Left cardiac atrium (tissue), 4 donors: Measurements from ENCODE around the gene ZNF621. TPM values are rescaled to one million over a fixed set of nuclear protein-coding genes. Genes with fewer than 3 reads are reported as not detected.
"Not testable (repeated sequence)": the region's sequence is repeated elsewhere in the genome, so short reads cannot be mapped to it uniquely, and the experiment has no call there.

Experiments used
- ATAC-seq, 2 donors: fragments of 200-7000 bp; cut with Tn5 transposase; one replicate each; pipeline ENCODE4 v1.9.1; 2020; ENCODE audit warnings: mild to moderate bottlenecking in 2 of 2, moderate library complexity in 2 of 2
- DNase-seq: peaks from one replicate; pipeline ENCODE4 v3.0.0-alpha.2; 2020
- intact Hi-C, 2 donors: fragments of 100-400 bp; cut with DNase I; formaldehyde crosslinking; loops; one replicate each; pipeline versions ENCODE4 v1.14.1 to v1.15.1; 2022 to 2023
- total RNA-seq, 2 donors: library from RNA; stranded (reverse); fragmentation: NEBNext Ultra II Directional; extraction: Animal tissue kit (Norgen Biotek cat#: 25700); gene quantifications; one replicate each; pipeline ENCODE4 v1.2.1, GENCODE V29; 2021
- donor health status: DM: no; HTN: yes; CAD: no.
- donor health status: DM: no; HTN: yes; CAD: no; lungs with severe emphysema.
- donor health status: DM: yes; HTN: yes; CAD: no.
- donor health status: Dilated cardiomyopathy.

Gene ZNF621
- total RNA-seq, 2 donors from 2014 or later, result 10.7 to 12.4 TPM

DNA sequence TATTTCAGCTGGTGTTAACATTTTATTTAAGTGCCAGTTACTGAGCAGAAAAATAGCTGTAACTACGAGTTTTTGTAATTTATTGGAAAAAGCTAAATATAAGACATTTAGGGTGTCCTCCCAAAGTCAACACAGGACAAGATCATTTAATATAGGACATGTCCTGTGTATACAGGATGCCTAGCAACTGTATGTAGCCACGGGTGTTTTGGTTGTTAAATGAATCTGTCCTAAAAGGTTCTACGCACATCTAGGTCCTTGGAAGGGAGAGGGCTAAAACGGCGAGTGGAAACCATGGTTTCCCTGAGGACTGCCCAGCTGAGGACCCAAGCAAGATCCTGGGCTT is 565 bp upstream of the ZNF621 start:
- DNase-seq (no peak), ATAC-seq (peak in 1 of 2 donors; percentile 24)
- intact Hi-C loops, result loop anchor here in 1 of 2 donors (5.0 kb wide), 1 partner anchor 67 kb away; the partner anchor contains the start of gene RPL14

DNA sequence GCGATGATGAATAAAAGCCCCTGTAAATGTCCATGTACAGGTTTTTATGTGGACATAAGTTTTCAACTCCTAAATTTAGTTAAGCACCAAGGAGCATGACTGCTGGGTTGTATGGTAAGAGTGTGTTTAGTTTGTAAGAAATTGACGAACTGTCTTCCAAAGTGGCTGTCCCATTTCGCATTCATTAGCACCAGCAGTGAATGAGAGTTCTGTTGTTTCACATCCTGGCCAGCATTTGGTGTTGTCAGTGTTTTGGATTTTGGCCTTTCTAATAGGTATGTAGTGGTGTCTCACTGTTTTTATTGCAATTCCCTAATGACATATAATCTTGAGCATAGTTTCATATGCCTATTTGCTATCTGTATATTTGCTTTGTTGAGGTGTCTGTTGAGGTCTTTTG is 3.7 kb downstream of the ZNF621 start:
- ATAC-seq, result no peak
- intact Hi-C loops, result no loop called here
- no peak for DNase-seq

DNA sequence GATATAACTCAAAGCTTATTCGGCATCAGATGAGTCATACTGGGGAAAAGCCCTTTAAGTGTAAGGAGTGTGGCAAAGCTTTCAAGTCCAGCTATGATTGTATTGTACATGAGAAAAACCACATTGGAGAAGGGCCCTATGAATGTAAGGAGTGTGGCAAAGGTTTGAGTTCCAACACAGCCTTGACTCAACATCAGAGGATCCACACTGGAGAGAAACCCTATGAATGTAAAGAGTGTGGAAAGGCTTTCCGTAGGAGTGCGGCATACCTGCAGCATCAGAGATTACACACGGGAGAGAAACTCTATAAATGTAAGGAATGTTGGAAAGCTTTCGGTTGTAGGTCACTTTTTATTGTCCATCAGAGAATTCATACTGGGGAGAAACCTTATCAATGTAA is 7.5 kb downstream of the ZNF621 start:
- DNase-seq, result no peak
- ATAC-seq, result no peak
- intact Hi-C loops, result no loop called here

DNA sequence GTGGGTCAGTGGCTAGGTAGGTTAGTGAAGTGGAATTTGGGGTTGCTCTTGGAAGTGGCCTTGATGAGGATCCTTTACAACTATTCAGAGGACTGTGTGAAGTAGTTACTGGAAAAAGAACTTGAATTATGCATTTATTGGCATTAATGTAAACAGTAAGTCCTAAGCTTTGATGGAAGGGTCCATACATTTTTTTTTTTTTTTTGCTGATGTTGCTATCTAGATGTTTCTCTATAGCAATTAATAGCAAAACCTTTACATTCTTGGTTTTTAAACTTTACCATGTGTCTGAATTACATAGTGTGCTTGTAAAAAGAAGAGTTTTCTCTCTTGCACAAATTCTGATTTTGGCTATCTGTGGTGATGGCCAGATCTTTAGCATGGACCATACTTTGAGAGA is 9.5 kb downstream of the ZNF621 start:
- ATAC-seq, result no peak
- intact Hi-C loops, result no loop called here
- no peak for DNase-seq

DNA sequence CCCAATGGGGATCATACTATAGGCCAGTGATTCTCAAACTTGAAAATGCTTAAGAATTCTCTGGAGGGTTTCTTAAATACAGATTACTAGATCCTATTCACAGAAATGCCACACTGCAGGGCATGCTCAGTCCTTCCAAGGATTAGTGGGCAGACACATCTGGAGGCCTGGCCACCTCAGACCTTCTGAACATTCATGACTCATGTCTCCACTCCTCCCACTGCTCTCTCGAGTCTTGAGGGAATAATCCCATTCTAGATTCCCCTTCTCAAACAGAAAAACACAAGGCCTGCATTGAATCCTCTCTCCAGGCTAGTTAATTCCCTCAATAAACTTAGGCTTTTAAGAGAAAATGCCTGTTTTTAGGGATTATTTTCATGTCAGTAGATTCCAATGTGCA is 22.1 kb downstream of the ZNF621 start:
- intact Hi-C loops, result no loop called here
- DNase-seq (no peak), ATAC-seq (peak in 1 of 2 donors; percentile 85)

DNA sequence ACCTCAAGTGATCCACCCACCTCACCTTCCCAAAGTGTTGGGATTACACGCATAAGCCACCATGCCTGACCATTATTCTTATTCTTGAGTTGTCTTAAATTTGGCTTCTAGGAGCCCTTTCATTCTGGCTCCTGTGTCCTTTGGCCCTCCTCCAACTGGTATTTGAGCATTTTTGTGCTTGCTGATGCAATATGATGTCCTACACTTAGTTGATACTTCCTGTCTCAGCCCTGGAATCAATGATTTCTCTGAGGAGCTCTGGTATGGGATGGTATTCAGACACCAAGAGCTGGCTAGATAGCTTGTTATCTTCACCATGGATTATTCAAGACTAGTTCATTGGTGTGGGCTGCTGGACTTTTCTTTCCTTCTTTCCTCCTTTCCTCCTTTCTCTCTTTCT is 25.4 kb downstream of the ZNF621 start:
- intact Hi-C loops, result no loop called here
- no peak for DNase-seq
- ATAC-seq, result no peak

DNA sequence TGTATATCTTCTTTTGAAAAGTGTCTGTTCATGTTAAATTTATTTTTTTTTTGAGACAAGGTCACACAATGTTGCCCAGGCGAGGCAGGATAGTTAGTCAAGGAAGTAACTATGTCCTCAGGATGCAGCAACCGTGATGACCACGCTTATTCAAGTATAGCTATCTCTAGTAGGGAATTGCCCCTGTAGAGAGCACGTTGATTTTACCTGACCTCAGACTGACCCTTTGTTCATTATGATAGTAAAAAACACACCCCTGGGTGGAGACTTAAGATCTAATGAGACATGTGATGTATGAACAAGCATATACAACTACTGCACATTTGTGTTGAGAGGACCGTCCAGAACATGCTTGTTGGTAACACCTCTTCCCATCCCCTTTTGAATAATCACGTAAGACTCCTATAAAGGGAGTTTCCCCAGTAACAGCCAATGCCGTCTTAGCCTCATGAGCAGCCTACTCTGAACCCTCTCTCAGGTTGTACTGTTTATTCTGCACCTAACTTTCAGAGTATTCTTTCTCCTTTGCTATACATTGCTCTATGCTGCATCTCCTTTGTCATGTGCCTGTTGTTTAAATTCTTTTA is 32.9 kb downstream of the ZNF621 start:
- no peak for ATAC-seq
- no peak for DNase-seq
- intact Hi-C loops, result no loop called here

DNA sequence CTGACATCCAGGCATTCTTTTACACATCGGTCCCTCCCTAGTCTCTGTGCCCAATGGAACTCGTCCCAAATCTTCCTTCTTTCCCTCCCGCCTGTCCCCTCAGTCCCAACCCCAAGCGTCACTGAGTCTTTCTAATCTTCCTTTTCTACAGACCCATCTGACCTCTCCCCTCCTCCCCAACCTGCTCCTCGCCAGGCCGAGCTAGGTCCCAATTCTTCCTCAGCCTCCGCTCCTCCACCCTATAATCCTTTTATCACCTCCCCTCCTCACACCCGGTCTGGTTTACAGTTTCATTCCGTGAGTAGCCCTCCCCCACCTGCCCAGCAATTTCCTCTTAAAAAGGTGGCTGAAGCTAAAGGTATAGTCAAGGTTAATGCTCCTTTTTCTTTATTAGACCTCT is 37.7 kb downstream of the ZNF621 start:
- DNase-seq, ATAC-seq, intact Hi-C loops: not testable (repeated sequence)

DNA sequence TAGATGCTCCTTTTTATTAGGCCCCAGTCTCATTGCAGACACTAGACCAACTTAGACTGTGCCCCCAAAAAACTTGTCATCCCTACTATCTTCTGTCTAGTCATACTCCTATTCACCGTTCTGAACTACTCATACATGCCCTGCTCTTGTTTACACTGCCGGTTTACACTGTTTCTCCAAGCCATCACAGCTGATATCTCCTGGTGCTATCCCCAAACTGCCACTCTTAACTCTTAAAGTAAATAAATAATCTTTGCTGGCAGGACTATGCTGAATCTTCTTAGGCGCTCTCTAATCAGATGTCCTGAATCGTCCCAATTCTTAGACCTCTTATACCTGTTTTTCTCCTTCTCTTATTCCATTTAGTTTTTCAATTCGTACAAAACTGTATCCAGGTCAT is 40.9 kb downstream of the ZNF621 start:
- ATAC-seq, intact Hi-C loops, DNase-seq: not testable (repeated sequence)

DNA sequence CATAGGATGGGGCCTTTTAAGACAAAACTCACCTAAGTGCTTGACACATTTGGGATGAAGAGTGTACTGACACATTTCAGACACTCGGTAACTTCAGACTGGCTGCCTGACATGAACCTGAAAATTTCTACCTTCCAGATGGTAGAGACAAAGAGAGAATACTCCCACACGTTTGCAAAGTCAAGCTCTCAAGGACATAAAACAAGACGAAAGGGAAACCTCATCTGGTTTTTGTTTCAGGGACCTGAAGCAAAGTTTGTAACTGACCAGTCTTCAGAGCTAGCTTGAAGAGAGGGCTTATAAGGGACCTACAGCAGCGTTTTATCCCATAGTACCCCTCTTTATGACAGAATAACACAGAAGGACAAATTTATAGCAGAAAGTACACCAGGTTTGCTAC is 41.9 kb downstream of the ZNF621 start:
- DNase-seq, result no peak
- intact Hi-C loops, result no loop called here
- no peak for ATAC-seq

DNA sequence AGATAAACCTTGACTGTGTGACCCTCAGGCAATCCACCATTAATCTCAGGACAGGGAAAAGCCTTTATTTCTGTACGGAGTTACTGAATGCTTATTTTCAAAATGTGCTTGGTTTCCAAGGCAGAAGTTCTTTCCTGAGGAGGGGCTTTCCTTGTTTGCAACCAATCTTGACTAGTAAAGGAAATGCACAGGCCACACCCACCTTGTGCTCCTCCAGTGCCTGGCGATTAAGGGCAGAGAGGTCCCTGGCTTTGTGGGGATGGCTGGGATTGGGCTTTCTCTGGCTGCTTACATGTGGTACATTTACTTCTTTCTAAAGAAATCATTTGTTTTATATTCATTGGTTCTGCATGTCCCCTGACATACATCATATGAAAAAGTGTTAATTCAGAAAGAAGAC is 47.8 kb downstream of the ZNF621 start:
- no peak for DNase-seq
- ATAC-seq, result no peak
- intact Hi-C loops, result loop anchor here in 1 of 2 donors (10.0 kb wide), 1 partner anchor 248 kb away; no protein-coding TSS in a partner anchor

DNA sequence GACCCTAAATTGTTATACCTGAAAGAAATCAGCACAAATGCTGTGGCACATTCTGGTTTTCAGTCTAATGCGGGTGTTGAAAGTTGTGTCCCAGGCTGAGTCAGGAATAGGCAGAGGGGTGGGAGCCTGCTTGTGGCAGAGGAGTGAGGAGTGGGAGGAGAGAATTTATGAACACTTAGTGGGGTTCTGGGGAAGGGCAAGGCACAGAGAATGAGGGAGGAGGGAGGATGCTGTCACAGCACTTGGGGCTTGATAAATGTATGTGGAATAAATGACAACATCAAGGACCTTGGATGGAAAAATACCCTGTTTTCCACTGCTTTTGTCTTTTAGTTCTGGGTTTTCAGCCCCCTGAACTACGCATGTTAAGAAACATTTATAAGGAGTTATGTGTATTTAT is 49.3 kb downstream of the ZNF621 start:
- ATAC-seq (no peak), DNase-seq (no peak)
- intact Hi-C loops, result loop anchor here in 1 of 2 donors (10.0 kb wide), 1 partner anchor 249 kb away; no protein-coding TSS in a partner anchor

DNA sequence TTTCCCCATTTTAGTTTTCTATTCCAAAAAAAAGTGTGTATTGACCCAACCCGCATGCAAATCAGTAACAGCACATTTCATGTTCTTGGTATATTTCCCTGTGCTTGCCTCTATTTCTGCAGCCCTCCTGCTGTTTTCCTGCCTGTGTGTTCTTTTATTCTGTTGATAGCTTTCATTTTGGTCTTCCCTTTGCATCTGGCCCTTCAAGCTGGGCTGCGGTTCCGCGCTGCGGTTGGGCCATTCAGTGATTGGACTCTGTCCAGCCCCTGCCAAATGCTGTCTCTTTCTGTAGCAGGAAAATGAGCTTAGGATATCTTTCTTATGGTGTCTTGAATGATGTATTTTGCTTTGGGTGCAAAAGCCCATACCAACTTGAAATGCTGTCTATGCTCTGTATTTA is 49.9 kb downstream of the ZNF621 start:
- no peak for ATAC-seq
- intact Hi-C loops, result loop anchor here in 1 of 2 donors (10.0 kb wide), 1 partner anchor 250 kb away; no protein-coding TSS in a partner anchor
- DNase-seq, result no peak

DNA sequence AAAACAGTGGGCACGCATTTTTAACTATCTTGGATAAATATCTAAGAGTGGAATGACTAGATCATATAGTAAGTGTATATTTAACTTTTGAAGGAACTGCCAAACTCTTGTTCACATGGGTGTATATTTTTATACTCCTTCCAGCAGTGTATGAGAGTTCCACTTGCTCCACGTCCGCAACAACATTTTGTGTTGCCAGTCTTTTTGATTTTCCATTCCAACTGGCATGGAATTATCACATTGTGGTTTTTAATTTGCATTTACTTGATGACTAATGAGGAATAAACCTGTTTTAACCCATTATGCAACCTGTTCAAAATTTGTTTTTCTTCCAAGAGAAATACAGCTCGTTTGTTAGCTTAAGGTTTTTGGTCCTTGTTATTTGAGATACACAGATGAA is 51.6 kb downstream of the ZNF621 start:
- DNase-seq (no peak), ATAC-seq (no peak)
- intact Hi-C loops, result loop anchor here in 1 of 2 donors (10.0 kb wide), 1 partner anchor 252 kb away; no protein-coding TSS in a partner anchor

DNA sequence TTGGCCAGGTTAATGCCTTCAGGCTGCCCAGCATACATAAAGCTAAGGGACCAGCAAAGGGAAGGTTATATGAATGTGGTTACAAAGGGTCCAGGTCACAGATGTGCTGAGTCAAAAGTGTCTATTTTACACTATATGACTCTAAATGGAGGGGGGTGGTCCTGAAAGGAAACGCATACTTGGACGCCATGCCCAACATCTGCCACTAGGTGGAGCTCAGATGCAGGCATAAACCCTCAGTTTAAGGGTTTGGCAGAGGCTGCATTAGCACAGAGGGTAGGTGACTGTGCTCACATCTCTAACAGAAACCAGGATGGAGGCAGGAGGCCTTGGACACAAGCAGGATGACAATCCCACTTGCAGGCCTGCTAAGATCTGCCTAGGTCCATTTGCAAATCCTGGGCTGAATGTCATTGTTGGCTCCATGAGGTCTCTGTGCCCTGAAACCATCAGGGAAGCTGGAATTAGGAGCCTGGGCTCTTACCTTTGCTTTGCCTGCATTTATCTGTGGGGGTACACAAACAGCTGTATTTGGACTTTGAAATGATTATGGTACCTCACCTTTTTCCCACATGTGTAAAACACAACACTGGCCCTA is 55.8 kb downstream of the ZNF621 start:
- ATAC-seq, result peak; percentile 50 to 51

DNA sequence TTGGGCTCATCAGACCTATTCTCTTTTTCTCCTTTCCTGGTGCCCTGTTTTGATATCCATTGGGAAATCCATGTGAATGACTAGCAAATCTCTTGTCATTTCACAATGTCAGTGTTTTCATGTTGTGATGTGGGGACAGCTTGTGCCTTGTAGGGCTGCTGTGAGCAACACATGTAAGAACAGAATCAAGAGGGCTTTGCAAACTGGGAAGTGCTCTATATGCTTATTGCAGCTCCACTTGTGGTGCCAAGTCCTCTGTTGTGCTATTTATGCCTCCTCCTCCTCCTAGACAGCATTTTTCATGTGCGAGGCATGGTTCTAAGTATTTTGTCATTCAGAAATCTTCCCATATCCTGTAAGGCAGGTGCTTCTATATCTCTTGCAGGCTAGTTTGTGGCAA is 56.4 kb downstream of the ZNF621 start:
- no peak for DNase-seq
- intact Hi-C loops, result loop anchor here (2.0 to 10.0 kb wide), 6 partner anchors 294 to 1300 kb away; no protein-coding TSS in a partner anchor
- no peak for ATAC-seq

More for the DNA sequence above, 55.8 kb downstream of the ZNF621 start:
- peak; percentile 62 for DNase-seq
- intact Hi-C loops, result loop anchor here (2.0 to 10.0 kb wide), 6 partner anchors 294 to 1300 kb away; no protein-coding TSS in a partner anchor

DNA sequence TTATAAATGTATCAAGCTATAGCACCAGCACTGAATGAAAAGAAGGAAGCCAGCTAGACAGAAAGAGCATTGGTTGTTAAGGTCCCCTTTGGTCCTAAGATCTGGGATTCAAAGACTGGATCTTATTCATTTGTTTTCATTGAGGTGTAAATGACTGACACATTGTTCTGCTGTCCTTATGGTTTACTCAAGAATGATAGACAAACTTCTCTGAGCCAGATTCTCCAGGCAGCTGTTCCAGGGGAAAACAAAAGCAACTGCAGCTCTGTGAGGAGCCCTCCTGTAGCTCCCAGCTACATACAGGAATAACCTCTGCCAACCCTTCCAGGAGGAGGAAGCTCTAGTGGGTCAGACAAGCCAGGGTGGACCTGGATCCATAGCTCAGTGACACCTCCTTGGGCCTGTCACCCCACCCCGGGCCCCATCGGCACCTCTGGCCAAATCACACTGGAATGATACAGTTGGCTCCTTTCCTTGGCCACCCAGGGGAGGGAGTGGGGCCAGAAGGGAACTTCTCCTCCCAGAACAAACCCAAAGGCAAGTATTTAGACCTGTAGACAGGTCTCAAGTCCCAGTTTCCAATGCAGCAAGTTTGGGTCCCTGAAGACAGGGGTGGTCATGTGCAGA is 57.8 kb downstream of the ZNF621 start:
- peak; percentile 27 to 31 for ATAC-seq
- peak; percentile 28 for DNase-seq

DNA sequence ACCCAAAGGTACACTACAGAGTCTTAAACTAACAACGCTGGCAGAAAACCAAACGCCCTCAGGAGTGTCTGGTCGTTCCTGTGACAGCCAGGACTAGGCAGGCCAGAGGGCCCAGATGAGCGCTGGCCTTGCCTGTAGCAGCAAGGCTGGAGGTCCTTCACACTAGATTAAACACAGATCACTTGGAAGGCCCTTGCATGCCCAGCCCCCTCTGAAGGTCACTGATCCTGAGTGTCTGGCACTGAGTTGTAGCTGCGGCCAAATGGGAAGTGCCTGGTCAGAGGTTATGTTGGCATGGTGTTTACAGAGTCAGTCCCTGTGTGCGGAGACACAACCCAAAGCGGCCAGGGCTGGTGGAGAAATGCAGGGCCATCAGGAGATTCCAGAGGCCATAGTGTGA is 58.9 kb downstream of the ZNF621 start:
- intact Hi-C loops, result loop anchor here in 1 of 2 donors (1.0 to 10.0 kb wide), 6 partner anchors 291 to 1298 kb away; no protein-coding TSS in a partner anchor
- DNase-seq, result no peak

More for the DNA sequence above, 57.8 kb downstream of the ZNF621 start:
- intact Hi-C loops, result loop anchor here in 1 of 2 donors (5.0 to 10.0 kb wide), 5 partner anchors 292 to 1135 kb away; no protein-coding TSS in a partner anchor

DNA sequence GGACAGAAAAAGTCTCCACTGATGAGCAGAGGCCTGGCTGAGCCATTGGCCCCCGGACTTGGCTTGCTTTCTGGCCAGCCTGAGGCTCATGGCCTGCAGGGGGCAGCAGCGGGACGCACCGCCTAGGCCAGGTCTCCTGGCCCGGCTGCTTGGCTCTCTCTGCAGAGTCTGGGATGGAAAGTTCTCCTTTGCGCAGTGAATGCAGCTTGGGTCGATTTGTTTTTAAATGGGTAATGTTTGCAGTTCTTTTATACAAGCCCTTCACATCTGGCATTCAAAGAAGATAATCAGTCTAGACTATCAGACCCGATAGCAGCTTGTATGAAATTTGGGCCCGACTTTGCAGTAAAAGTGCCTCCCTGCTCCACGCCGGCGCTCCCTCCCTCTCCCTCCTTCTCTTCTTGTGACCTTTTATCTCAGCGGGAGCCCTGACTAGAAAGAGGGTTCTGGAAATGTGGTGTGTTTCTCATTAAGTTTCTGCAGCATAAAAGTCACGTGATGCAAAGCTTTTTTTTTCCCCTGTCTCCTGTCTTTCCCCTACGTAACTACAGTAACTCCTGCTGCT is 59.9 kb downstream of the ZNF621 start:
- DNase-seq (peak; percentile 93), ATAC-seq (peak; percentile 94)
- intact Hi-C loops, result loop anchor here in 1 of 2 donors (1.0 to 10.0 kb wide), 6 partner anchors 290 to 1297 kb away; no protein-coding TSS in a partner anchor

More for the DNA sequence above, 58.9 kb downstream of the ZNF621 start:
- peak in 1 of 2 donors; percentile 45 for ATAC-seq
